ENCODE results near the gene APOBEC3B. TPM values are rescaled to one million over a fixed set of nuclear protein-coding genes. Genes with fewer than 3 reads are reported as not detected.
"Not testable (repeated sequence)": the region's sequence is repeated elsewhere in the genome, so short reads cannot be mapped to it uniquely, and the experiment has no call there.

Gene APOBEC3B
- total RNA-seq, 4 donors from 2014 or later = 1.1 to 5.3 (median 3.1) TPM; not detected in 1

DNA sequence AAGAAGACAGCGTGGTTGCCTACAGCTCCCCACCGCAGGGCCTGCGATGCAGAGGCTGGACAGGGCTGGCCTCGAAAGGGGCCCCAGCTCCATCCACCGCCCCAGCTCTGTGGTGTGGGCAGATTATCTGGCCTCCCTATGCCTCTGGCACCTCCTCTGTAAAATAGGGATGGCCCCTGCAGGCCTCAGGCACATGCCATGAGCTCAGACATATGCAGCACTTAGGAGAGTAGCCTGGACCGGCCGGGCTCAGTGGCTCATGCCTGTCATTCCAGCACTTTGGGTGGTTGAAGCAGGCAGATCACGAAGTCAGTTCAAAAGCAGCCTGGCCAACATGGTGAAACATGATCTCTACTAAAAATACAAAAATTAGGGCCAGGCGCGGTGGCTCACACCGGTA is 46.1 kb downstream of the APOBEC3B start:
- 90 to 96% methylated on average over 3 to 7 of the region's 11 CpGs for WGBS, 2 donors
- no peaks in the 10 kb centered on the region for H3K27me3 ChIP-seq
- H3K9me3 ChIP-seq = no peaks in the 10 kb centered on the region
- peaks cover 0 to 13% (median 0%) of the 10 kb centered on the region in 3 donors for H3K36me3 ChIP-seq
- H3K27ac ChIP-seq = no peak overlapping the region
- no peak for TF ChIP-seq POLR2A (IDR thresholded peaks at IDR 0.05)
- no peak for DNase-seq
- intact Hi-C loops (cut with DNase I) = no loop called here
- peaks cover 0 to 6% (median 0%) of the 10 kb centered on the region in 3 donors for H3K4me1 ChIP-seq
- H3K4me3 ChIP-seq = no peak overlapping the region

DNA sequence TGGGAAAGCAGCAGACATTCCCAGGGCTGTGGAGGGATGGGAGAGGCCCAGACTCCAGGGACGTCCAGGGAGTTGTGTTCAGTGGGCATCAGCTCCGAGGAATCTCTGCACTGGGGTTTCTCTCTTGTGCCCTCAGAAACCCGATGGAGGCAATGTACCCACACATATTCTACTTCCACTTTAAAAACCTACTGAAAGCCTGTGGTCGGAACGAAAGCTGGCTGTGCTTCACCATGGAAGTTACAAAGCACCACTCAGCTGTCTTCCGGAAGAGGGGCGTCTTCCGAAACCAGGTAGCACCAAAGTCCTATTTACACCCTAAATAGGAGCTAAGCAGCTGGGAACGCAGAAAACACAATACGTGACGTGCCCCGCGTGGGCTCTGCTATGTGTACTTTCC is 47.1 kb downstream of the APOBEC3B start:
- Histone ChIP-seq H3K27me3 (no peaks in the 10 kb centered on the region), H3K4me3 (no peak overlapping the region), H3K27ac (no peak overlapping the region), H3K9me3 (no peaks in the 10 kb centered on the region), H3K36me3 (peaks cover 0 to 5% (median 0%) of the 10 kb centered on the region in 3 donors), H3K4me1 (no peaks in the 10 kb centered on the region)
- TF ChIP-seq, protein P1, sequence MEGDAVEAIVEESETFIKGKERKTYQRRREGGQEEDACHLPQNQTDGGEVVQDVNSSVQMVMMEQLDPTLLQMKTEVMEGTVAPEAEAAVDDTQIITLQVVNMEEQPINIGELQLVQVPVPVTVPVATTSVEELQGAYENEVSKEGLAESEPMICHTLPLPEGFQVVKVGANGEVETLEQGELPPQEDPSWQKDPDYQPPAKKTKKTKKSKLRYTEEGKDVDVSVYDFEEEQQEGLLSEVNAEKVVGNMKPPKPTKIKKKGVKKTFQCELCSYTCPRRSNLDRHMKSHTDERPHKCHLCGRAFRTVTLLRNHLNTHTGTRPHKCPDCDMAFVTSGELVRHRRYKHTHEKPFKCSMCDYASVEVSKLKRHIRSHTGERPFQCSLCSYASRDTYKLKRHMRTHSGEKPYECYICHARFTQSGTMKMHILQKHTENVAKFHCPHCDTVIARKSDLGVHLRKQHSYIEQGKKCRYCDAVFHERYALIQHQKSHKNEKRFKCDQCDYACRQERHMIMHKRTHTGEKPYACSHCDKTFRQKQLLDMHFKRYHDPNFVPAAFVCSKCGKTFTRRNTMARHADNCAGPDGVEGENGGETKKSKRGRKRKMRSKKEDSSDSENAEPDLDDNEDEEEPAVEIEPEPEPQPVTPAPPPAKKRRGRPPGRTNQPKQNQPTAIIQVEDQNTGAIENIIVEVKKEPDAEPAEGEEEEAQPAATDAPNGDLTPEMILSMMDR (IDR thresholded peaks at IDR 0.05) = no peak
- TF ChIP-seq POLR2A (IDR thresholded peaks at IDR 0.05) = no peak
- 82 to 89% methylated on average over 12 to 13 of the region's 13 CpGs for WGBS, 2 donors
- DNase-seq = no peak
- intact Hi-C loops (cut with DNase I) = no loop called here

DNA sequence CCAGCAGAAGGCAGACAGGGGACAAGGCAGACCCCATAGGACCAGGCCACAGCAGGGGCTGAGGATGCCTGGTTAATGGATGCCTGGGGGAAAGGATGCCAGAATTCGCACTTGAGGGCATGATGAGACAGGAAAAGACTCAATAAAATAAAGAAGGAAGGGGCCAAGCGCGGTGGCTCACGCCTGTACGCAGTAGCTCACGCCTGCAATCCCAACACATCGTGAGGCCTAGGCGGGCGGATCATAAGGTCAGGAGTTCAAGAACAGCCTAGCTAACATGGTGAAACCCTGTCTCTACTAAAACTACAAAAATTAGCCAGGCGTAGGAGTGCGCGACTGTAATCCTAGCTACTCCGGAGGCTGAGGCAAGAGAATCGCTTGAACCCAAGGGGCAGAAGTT is 48.6 kb downstream of the APOBEC3B start:
- 79 to 93% methylated on average over 14 of the region's 14 CpGs for WGBS, 2 donors
- H3K9me3 ChIP-seq = no peaks in the 10 kb centered on the region
- H3K4me1 ChIP-seq = no peaks in the 10 kb centered on the region
- no peaks in the 10 kb centered on the region for H3K27me3 ChIP-seq
- H3K27ac ChIP-seq = no peak overlapping the region
- no peaks in the 10 kb centered on the region for H3K36me3 ChIP-seq
- no peak for TF ChIP-seq POLR2A (IDR thresholded peaks at IDR 0.05)
- TF ChIP-seq, protein P1 (IDR thresholded peaks at IDR 0.05) = no peak
- H3K4me3 ChIP-seq = no peak overlapping the region
- no peak for DNase-seq
- intact Hi-C loops (cut with DNase I) = no loop called here

DNA sequence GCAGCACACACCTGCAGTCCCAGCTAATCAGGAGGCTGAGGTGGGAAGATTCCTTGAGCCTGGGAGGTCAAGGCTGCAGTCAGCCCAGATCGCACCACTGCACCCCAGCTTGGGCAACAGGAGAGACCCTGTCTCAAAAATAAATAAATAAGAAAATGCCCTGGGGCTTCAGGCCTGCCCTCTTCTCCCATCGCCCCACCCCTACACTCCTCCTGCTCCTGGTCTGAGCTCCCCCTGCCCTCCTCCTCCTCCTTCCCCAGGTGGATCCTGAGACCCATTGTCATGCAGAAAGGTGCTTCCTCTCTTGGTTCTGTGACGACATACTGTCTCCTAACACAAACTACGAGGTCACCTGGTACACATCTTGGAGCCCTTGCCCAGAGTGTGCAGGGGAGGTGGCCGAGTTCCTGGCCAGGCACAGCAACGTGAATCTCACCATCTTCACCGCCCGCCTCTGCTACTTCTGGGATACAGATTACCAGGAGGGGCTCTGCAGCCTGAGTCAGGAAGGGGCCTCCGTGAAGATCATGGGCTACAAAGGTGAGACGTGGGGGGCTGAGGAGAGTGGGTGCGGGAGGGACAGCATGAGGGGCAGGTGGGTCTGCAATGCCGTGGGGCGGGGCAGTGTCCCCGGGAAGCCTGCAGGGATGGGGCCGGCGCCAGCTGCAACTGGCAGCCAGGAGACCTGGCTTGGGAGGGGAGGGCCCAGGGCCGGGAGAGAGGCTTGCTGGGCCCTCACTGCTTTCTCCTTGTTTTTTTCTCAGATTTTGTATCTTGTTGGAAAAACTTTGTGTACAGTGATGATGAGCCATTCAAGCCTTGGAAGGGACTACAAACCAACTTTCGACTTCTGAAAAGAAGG is 49.5 kb downstream of the APOBEC3B start:
- H3K4me1 ChIP-seq; H3K27me3 ChIP-seq; H3K27ac ChIP-seq; H3K36me3 ChIP-seq; DNase-seq; H3K9me3 ChIP-seq; H3K4me3 ChIP-seq; intact Hi-C loops (cut with DNase I): not testable (repeated sequence)
- 51 to 78% methylated on average over 5 to 10 of the region's 18 CpGs for WGBS, 2 donors

DNA sequence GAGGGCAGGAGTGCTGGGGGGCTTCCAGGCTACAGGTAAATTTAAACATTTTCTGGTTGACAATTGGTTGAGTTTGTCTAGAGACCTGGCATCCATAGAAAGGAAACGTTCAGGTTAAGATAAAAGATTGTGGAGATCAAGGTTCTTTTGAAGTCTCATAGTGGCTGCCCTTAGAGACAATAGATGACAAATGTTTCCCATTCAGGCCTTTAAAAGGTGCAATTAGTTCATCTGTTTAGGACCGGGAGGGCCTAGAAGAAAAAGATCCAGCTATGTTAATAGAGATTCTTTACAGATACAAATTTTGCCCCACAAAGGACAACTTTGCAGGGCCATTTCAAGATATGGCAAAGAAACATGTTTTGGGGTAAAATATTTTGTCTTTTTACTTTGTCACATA is 54.9 kb downstream of the APOBEC3B start:
- intact Hi-C loops (cut with DNase I); H3K27me3 ChIP-seq; H3K4me3 ChIP-seq; H3K27ac ChIP-seq; H3K9me3 ChIP-seq; DNase-seq; H3K36me3 ChIP-seq: not testable (repeated sequence)
- 28 to 33% methylated on average over 2 of the region's 2 CpGs for WGBS, 2 donors
- H3K4me1 ChIP-seq = peaks cover 0 to 18% (median 11%) of the 10 kb centered on the region in 3 donors

DNA sequence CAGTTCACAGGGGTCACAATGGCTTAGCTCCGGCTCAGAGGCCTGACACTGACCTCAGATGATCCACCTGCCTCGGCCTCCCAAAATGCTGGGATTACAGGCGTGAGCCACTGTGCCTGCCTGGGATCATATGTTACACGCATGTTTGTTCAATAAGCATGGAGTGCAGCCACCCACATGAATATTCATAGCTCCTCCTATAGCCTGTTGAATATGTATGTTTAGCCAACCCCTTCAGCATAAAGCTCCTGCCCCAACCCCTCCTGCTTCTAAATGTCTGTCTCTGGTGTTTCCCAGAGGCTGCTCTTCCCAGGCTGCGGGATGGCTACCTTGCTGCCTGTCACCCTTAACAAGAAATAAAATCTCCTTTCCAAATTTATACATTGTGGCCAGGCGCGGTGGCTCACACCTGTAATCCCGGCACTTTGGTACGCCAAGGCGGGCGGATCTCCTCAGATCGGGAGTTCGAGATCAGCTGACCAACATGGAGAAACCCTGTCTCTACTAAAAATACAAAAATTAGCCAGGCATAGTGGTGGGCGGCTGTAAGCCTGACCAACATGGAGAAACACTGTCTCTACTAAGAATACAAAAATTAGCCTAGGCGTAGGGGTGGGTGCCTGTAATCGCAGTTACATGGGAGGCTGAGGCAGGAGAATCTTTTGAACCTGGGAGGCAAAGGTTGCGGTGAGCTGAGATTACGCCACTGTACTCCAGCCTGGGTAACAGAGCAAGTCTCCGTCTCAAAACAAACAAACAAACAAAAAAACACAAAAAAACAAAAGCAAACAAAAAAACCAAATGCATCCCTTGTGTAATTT is 57.4 kb downstream of the APOBEC3B start:
- H3K4me3 ChIP-seq = peak overlapping the region in 2 of 4 donors; percentile 64 to 74
- no peak for DNase-seq
- 73 to 90% methylated on average over 12 to 16 of the region's 19 CpGs for WGBS, 2 donors
- no peak for TF ChIP-seq POLR2A (IDR thresholded peaks at IDR 0.05)
- TF ChIP-seq, protein P1 (IDR thresholded peaks at IDR 0.05) = no peak
- intact Hi-C loops (cut with DNase I) = no loop called here
- H3K9me3 ChIP-seq = no peaks in the 10 kb centered on the region
- H3K27me3 ChIP-seq = no peaks in the 10 kb centered on the region
- H3K4me1 ChIP-seq = peaks cover 0 to 18% (median 11%) of the 10 kb centered on the region in 3 donors
- peak overlapping the region; percentile 82 to 95 (median 90) for H3K27ac ChIP-seq
- H3K36me3 ChIP-seq = peaks cover 0 to 10% (median 0%) of the 10 kb centered on the region in 3 donors

DNA sequence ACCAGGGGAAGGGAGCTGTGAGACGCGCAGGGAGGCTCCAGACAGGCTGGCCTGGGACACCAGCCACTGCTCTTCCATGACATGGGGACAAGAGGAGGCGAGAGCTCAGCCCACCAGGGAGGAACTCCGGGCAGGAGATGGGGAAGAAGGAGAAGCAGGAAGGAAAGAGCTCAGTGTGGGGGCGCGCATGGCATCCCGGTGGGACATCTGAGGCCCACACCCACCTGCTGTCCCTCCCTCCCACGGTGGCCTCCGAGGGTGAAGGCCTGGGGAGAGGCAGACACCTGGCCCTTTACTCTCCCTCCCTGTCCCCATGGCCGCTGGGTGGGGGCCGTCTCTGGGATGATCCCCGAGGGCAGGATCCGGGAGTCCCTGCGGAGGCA is 58.0 kb downstream of the APOBEC3B start:
- H3K4me1 ChIP-seq = peaks cover 0 to 18% (median 11%) of the 10 kb centered on the region in 3 donors
- DNase-seq; H3K9me3 ChIP-seq; H3K27me3 ChIP-seq; intact Hi-C loops (cut with DNase I): not testable (repeated sequence)
- WGBS, 2 donors = 28 to 59% methylated on average over 5 to 9 of the region's 14 CpGs
- peak overlapping the region; percentile 52 to 74 (median 60) for H3K4me3 ChIP-seq
- peaks cover 0 to 15% (median 0%) of the 10 kb centered on the region in 3 donors for H3K36me3 ChIP-seq
- H3K27ac ChIP-seq = peak overlapping the region; percentile 82 to 95 (median 90)

All from esophagus squamous epithelium (tissue), 5 donors.